H1 (cell line): ENCODE measurements around the gene DGKZ. TPM values are rescaled to one million over a fixed set of nuclear protein-coding genes. Genes with fewer than 3 reads are reported as not detected.

ENCODE experiments used
- CTCF ChIA-PET: fragments of 300-600 bp; sonication (Branson Sonifier 250); formaldehyde crosslinking; loops from one replicate; lab custom pipeline; 2021; ENCODE audit not compliant: partially characterized antibody; lab: Charles Lee
- POLR2A ChIA-PET: fragments of 300-600 bp; sonication (Branson Sonifier 250); formaldehyde crosslinking; loops from one replicate; lab custom pipeline; 2021; ENCODE audit warnings: inconsistent platforms; ENCODE audit not compliant: partially characterized antibody; lab: Charles Lee
- DNase-seq, 2 experiments: peaks; one replicate each; pipeline versions ENCODE4 v3.0.0 to v3.0.0-alpha.2; 2010 to 2022; ENCODE audit warnings: low spot score in 2 of 2, low read depth in 1 of 2, mixed read lengths in 1 of 2
- FAIRE-seq: peaks from 2 replicates; lab custom pipeline; 2011; peaks lifted over from hg19 to GRCh38; lab: Jason Lieb, UNC
- H2AFZ ChIP-seq: 2 replicates; pipeline ENCODE4 v1.8.1; 2012; ENCODE audit warnings: low read length, inconsistent platforms
- H2AK5ac ChIP-seq: 2 replicates; pipeline ENCODE4 v1.6.1; 2013; ENCODE audit warnings: low read depth, low read length
- H2BK120ac ChIP-seq: replicated peaks from 2 replicates; pipeline ENCODE3; 2013; ENCODE audit warnings: low read depth, low read length, inconsistent platforms
- H2BK12ac ChIP-seq: 2 replicates; pipeline ENCODE4 v1.6.1; 2013; ENCODE audit warnings: low read depth, low read length
- H2BK15ac ChIP-seq: 2 replicates; pipeline ENCODE4 v1.6.1; 2013; ENCODE audit warnings: low read length
- H2BK20ac ChIP-seq: 2 replicates; pipeline ENCODE4 v1.6.1; 2013; ENCODE audit warnings: low read length
- H2BK5ac ChIP-seq: 2 replicates; pipeline ENCODE4 v1.6.1; 2013; ENCODE audit warnings: low read depth, low read length
- H3K14ac ChIP-seq: 2 replicates; pipeline ENCODE4 v1.6.1; 2013; ENCODE audit warnings: inconsistent platforms; ENCODE audit not compliant: insufficient read length
- H3K18ac ChIP-seq: 2 replicates; pipeline ENCODE4 v1.6.1; 2013; ENCODE audit warnings: low read length; ENCODE audit errors: extremely low read depth
- H3K23ac ChIP-seq: 2 replicates; pipeline ENCODE4 v1.6.1; 2013; ENCODE audit warnings: inconsistent platforms; ENCODE audit not compliant: insufficient read length
- H3K23me2 ChIP-seq: 2 replicates; pipeline ENCODE4 v1.6.1; 2013; ENCODE audit warnings: low read depth, low read length
- H3K27ac ChIP-seq: 2 replicates; pipeline ENCODE4 v1.6.1; 2011; ENCODE audit warnings: low read depth, low read length, inconsistent platforms
- H3K27me3 ChIP-seq, 4 experiments: replicated peaks in 1 of 4; 1 replicate in 1 of 4; 2 replicates in 3 of 4; pipeline versions ENCODE4 v1.6.1 to v1.8.1; 2011 to 2013; ENCODE audit warnings: low read length in 3 of 4, mild to moderate bottlenecking in 3 of 4, inconsistent platforms in 2 of 4, mixed read lengths in 2 of 4, moderate library complexity in 1 of 4; ENCODE audit not compliant: control insufficient read depth in 3 of 4, insufficient read depth in 3 of 4; ENCODE audit errors: extremely low read depth in 1 of 4
- H3K36me3 ChIP-seq, 4 experiments: 2 replicates each; pipeline versions ENCODE4 v1.6.1 to v1.8.1; 2011 to 2013; ENCODE audit warnings: mild to moderate bottlenecking in 4 of 4, low read length in 3 of 4, moderate library complexity in 2 of 4, control low read depth in 1 of 4, inconsistent platforms in 1 of 4; ENCODE audit not compliant: insufficient read depth in 4 of 4, control insufficient read depth in 2 of 4
- H3K4ac ChIP-seq: replicated peaks from 2 replicates; pipeline ENCODE3; 2013; ENCODE audit warnings: low read length, low read depth, mixed read lengths, inconsistent platforms; ENCODE audit not compliant: insufficient read length
- H3K4me1 ChIP-seq, 4 experiments: replicated peaks in 1 of 4; 1 replicate in 1 of 4; 2 replicates in 3 of 4; pipeline versions ENCODE4 v1.6.1 to v1.8.1; 2011 to 2013; ENCODE audit warnings: low read length in 3 of 4, inconsistent platforms in 2 of 4, mixed read lengths in 1 of 4; ENCODE audit not compliant: insufficient read depth in 4 of 4, control insufficient read depth in 3 of 4
- H3K4me2 ChIP-seq, 2 experiments: 2 replicates each; pipeline versions ENCODE4 v1.6.1 to v1.8.1; 2011 to 2013; ENCODE audit warnings: low read depth in 2 of 2, low read length in 2 of 2, control low read depth in 1 of 2, inconsistent platforms in 1 of 2, mild to moderate bottlenecking in 1 of 2; ENCODE audit not compliant: insufficient read depth in 1 of 2
- H3K4me3 ChIP-seq, 4 experiments: fragments of 200-600, 300-600 bp in 1 of 4; sonication (generic), shearing (Covaris generic), sonication (Bioruptor Twin) in 1 of 4; 2 replicates each; pipeline versions ENCODE4 v1.5.1 to v1.8.1; 2011 to 2016; ENCODE audit warnings: low read length in 4 of 4, low read depth in 3 of 4, control low read depth in 2 of 4, inconsistent platforms in 2 of 4, mild to moderate bottlenecking in 2 of 4, mixed read lengths in 1 of 4, moderate library complexity in 1 of 4; ENCODE audit not compliant: insufficient read depth in 2 of 4; ENCODE audit errors: extremely low read depth in 1 of 4
- H3K56ac ChIP-seq: replicated peaks from 2 replicates; pipeline ENCODE3; 2013; ENCODE audit warnings: low read depth, mild to moderate bottlenecking, mixed read lengths, low read length, inconsistent platforms; ENCODE audit not compliant: insufficient read length
- H3K79me1 ChIP-seq: 2 replicates; pipeline ENCODE4 v1.6.1; 2013; ENCODE audit warnings: low read depth, low read length, control low read depth
- H3K79me2 ChIP-seq, 2 experiments: 2 replicates each; pipeline versions ENCODE4 v1.6.1 to v1.8.1; 2012 to 2013; ENCODE audit warnings: low read length in 2 of 2, mild to moderate bottlenecking in 2 of 2, inconsistent platforms in 1 of 2; ENCODE audit not compliant: insufficient read depth in 2 of 2, control insufficient read depth in 1 of 2
- H3K9ac ChIP-seq, 4 experiments: replicated peaks in 1 of 4; 1 replicate in 1 of 4; 2 replicates in 3 of 4; pipeline versions ENCODE4 v1.6.1 to v1.8.1; 2011 to 2013; ENCODE audit warnings: low read depth in 3 of 4, low read length in 3 of 4, control low read depth in 2 of 4, mild to moderate bottlenecking in 2 of 4, moderate library complexity in 2 of 4, inconsistent platforms in 1 of 4; ENCODE audit errors: extremely low read depth in 1 of 4
- H3K9me3 ChIP-seq, 2 experiments: 2 replicates each; pipeline versions ENCODE4 v1.6.1 to v1.8.1; 2012 to 2013; ENCODE audit warnings: mild to moderate bottlenecking in 2 of 2, moderate library complexity in 2 of 2, control low read depth in 1 of 2, inconsistent platforms in 1 of 2, low read depth in 1 of 2, low read length in 1 of 2, mixed read lengths in 1 of 2; ENCODE audit not compliant: insufficient read depth in 2 of 2
- H4K20me1 ChIP-seq, 2 experiments: replicated peaks in 1 of 2; 2 replicates each; pipeline versions ENCODE3 to v1.8.1; 2011 to 2013; ENCODE audit warnings: inconsistent platforms in 2 of 2, low read length in 2 of 2, mild to moderate bottlenecking in 1 of 2; ENCODE audit not compliant: insufficient read depth in 2 of 2, control insufficient read depth in 1 of 2
- H4K5ac ChIP-seq: 2 replicates; pipeline ENCODE4 v1.6.1; 2013; ENCODE audit warnings: low read length, low read depth, mixed read lengths, inconsistent platforms; ENCODE audit not compliant: insufficient read length
- H4K8ac ChIP-seq: 2 replicates; pipeline ENCODE4 v1.8.0; 2013; ENCODE audit warnings: mild to moderate bottlenecking, moderate library complexity, low read length, inconsistent platforms; ENCODE audit not compliant: insufficient read depth; ENCODE audit errors: extremely low read depth
- H4K91ac ChIP-seq: replicated peaks from 2 replicates; pipeline ENCODE3; 2013; ENCODE audit warnings: low read length, mixed read lengths, inconsistent platforms; ENCODE audit not compliant: insufficient read length
- CBX5 ChIP-seq: fragments of 300-800, 300-1000 bp; sonication (generic); IDR thresholded peaks from 2 replicates; pipeline ENCODE4 v1.7.1; 2016; ENCODE audit warnings: antibody characterized with exemption, low read length, low read depth
- CEBPB ChIP-seq: IDR thresholded peaks from 2 replicates; pipeline ENCODE4 v1.6.1; 2012; ENCODE audit warnings: low read depth, low read length
- POU5F1 ChIP-seq: IDR thresholded peaks from 2 replicates; pipeline ENCODE4 v1.6.1; 2011; ENCODE audit warnings: low read depth, mild to moderate bottlenecking, low read length, moderate library complexity
- SP2 ChIP-seq: IDR thresholded peaks from 2 replicates; pipeline ENCODE4 v1.6.1; 2012; ENCODE audit warnings: mild to moderate bottlenecking, low read length, inconsistent platforms
- SRF ChIP-seq: IDR thresholded peaks from 2 replicates; pipeline ENCODE4 v1.6.1; 2011; ENCODE audit warnings: mild to moderate bottlenecking, low read depth, low read length, moderate library complexity
- TAF7 ChIP-seq: optimal IDR thresholded peaks from 2 replicates; pipeline ENCODE3; 2011; ENCODE audit warnings: low read depth, mild to moderate bottlenecking, inconsistent platforms, low read length, moderate library complexity, borderline replicate concordance
- TCF12 ChIP-seq: IDR thresholded peaks from 2 replicates; pipeline ENCODE4 v1.6.1; 2011; ENCODE audit warnings: low read depth, mild to moderate bottlenecking, low read length
- WGBS, 2 experiments: shearing (Covaris generic) in 1 of 2; methylation state at CpG; one replicate each; pipeline versions ENCODE4 v1.1.6 to v1.1.7; 2013 to 2015; ENCODE audit warnings: low lambda C conversion rate in 2 of 2, mixed read lengths in 2 of 2, inconsistent platforms in 1 of 2, low coverage in 1 of 2, missing lambda C conversion rate in 1 of 2; ENCODE audit not compliant: insufficient replicate concordance in 2 of 2, insufficient coverage in 1 of 2, insufficient read length in 1 of 2; ENCODE audit errors: extremely low coverage in 1 of 2, missing lambda C conversion rate in 1 of 2; 5-methylcytosine and 5-hydroxymethylcytosine counted together
- polyA plus RNA-seq, 7 experiments: library from polyadenylated mRNA; depleted of rRNA in 3 of 7; stranded (reverse) in 5 of 7; unstranded in 2 of 7; fragments of >200 nt in 5 of 7; fragments of 200-250 nt in 2 of 7; gene quantifications; 1 replicate in 5 of 7; 2 replicates in 1 of 7; 4 replicates in 1 of 7; pipeline versions ENCODE4 v1.2.1 to v1.2.3, GENCODE V29; 2011 to 2013; ENCODE audit warnings: missing spikeins in 2 of 7, mixed read lengths in 2 of 7
- total RNA-seq: library from RNA; stranded (reverse); fragmentation: NEBNext Ultra II Directional; extraction: Animal tissue kit (Norgen Biotek cat#: 25700); gene quantifications from 2 replicates; pipeline ENCODE4 v1.2.1, GENCODE V29; 2021
- TF ChIP-seq, protein P1 (sequence below): IDR thresholded peaks from 2 replicates; pipeline ENCODE4 v1.6.1; 2012; ENCODE audit warnings: inconsistent platforms

The DGKZ gene
- total and polyA plus RNA-seq, 2 of the 8 experiments (the other 6 are each of a cell fraction or from before 2014, with no cell fraction given): 84.4 to 184 TPM

DNA sequence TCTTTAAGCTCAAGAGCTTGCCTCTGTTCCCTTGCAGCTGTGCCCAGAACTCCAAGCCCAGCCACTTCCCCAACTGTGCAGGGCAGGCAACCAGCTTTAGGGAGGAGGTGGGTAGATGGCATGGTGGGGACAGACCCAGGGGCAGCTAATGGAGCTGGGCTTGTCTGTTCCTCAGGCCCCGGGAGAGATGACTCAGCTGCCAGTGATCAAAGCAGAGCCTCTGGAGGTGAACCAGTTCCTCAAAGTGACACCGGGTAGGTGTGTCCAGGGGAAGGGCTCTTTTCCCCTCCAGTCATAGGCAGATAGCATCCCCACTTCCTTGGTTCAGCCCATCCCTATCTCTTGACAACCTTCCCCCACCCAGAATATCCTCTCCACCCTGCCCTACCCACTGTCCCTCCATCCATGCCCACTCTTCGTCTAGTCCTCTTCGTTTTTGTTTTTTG lies 37.4 kb upstream of the DGKZ start:
- no peak for FAIRE-seq
- CTCF ChIA-PET: interaction anchor here (1.1 to 38.0 kb wide), 18 partner anchors 12 to 233 kb away, joined by 3 to 858 read pairs (median 11); partner anchors contain the start of gene CREB3L1

More for the DNA sequence above, 37.4 kb upstream of the DGKZ start:
- no peak overlapping the region for H3K4me3 ChIP-seq
- H3K9me3 ChIP-seq: no peaks in the 10 kb centered on the region
- POLR2A ChIA-PET: interaction anchor here (0.6 to 11.7 kb wide), 5 partner anchors 9 to 67 kb away, joined by 3 to 77 read pairs (median 8); no protein-coding TSS in a partner anchor
- H2AFZ ChIP-seq: no peak overlapping the region
- H4K5ac ChIP-seq: no peak overlapping the region
- no peak overlapping the region for H3K56ac ChIP-seq
- WGBS, 2 experiments: 87% methylated on average over 4 of the region's 4 CpGs; no CpG with 5 or more reads in 1 of the 2 experiments
- H3K79me1 ChIP-seq: no peaks in the 10 kb centered on the region
- H2AK5ac ChIP-seq: no peak overlapping the region
- no peak overlapping the region for H3K14ac ChIP-seq
- no peak for DNase-seq
- H3K79me2 ChIP-seq: no peaks in the 10 kb centered on the region
- no peak overlapping the region for H3K4ac ChIP-seq
- H4K20me1 ChIP-seq: no peaks in the 10 kb centered on the region
- H2BK5ac ChIP-seq: no peak overlapping the region
- H3K4me1 ChIP-seq: peaks cover 0 to 12% (median 7%) of the 10 kb centered on the region in 4 experiments; a peak in 6 of 7 replicates
- no peak overlapping the region for H2BK12ac ChIP-seq
- no peak overlapping the region for H2BK20ac ChIP-seq
- H3K4me2 ChIP-seq: no peak overlapping the region
- H4K91ac ChIP-seq: no peak overlapping the region
- no peak overlapping the region for H2BK120ac ChIP-seq
- H4K8ac ChIP-seq: no peak overlapping the region
- no peak overlapping the region for H2BK15ac ChIP-seq
- no peaks in the 10 kb centered on the region for H3K27me3 ChIP-seq
- no peak overlapping the region for H3K18ac ChIP-seq
- no peak overlapping the region for H3K27ac ChIP-seq
- no peak overlapping the region for H3K9ac ChIP-seq
- no peak overlapping the region for H3K23ac ChIP-seq
- TF ChIP-seq POU5F1 (no peak), CBX5 (no peak), SRF (no peak), TAF7 (no peak), TCF12 (no peak), SP2 (no peak), CEBPB (no peak)
- TF ChIP-seq, protein P1, sequence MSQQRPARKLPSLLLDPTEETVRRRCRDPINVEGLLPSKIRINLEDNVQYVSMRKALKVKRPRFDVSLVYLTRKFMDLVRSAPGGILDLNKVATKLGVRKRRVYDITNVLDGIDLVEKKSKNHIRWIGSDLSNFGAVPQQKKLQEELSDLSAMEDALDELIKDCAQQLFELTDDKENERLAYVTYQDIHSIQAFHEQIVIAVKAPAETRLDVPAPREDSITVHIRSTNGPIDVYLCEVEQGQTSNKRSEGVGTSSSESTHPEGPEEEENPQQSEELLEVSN: no peak
- H3K36me3 ChIP-seq: no peaks in the 10 kb centered on the region
- H3K23me2 ChIP-seq: no peaks in the 10 kb centered on the region
